Muscle layer of duodenum (tissue), 2 donors: Measurements from ENCODE around the gene TMEM143.
"Not testable (repeated sequence)": the region's sequence is repeated elsewhere in the genome, so short reads cannot be mapped to it uniquely, and the experiment has no call there.

ENCODE experiments used
- H3K27ac ChIP-seq: one replicate; pipeline ENCODE4 v1.7.0; 2013; ENCODE audit warnings: mild to moderate bottlenecking, low read length
- H3K27me3 ChIP-seq: one replicate; pipeline ENCODE4 v1.7.0; 2013; ENCODE audit warnings: low read depth, mild to moderate bottlenecking, control low read depth, low read length
- H3K36me3 ChIP-seq, 2 donors: one replicate each; pipeline ENCODE4 v1.7.0; 2013; ENCODE audit warnings: low read length in 2 of 2, control low read depth in 1 of 2, mild to moderate bottlenecking in 1 of 2; ENCODE audit not compliant: insufficient read depth in 2 of 2, control insufficient read depth in 1 of 2
- H3K4me1 ChIP-seq, 2 donors: one replicate each; pipeline ENCODE4 v1.7.0; 2013; ENCODE audit warnings: low read length in 2 of 2, mild to moderate bottlenecking in 2 of 2, control low read depth in 1 of 2, moderate library complexity in 1 of 2; ENCODE audit not compliant: insufficient read depth in 2 of 2, control insufficient read depth in 1 of 2
- H3K4me3 ChIP-seq, 2 donors: one replicate each; pipeline ENCODE4 v1.7.0; 2013; ENCODE audit warnings: low read length in 2 of 2, low read depth in 1 of 2, mild to moderate bottlenecking in 1 of 2
- H3K9me3 ChIP-seq, 2 donors: one replicate each; pipeline ENCODE4 v1.7.0; 2013; ENCODE audit warnings: low read length in 2 of 2, control low read depth in 1 of 2, mild to moderate bottlenecking in 1 of 2; ENCODE audit not compliant: control insufficient read depth in 1 of 2
- donor health status: healthy.

Gene TMEM143

GRCh38 chr19:48318286-48318987, 45.3 kb downstream of the TMEM143 start:
- H3K36me3 ChIP-seq: no peaks in the 10 kb centered on the region
- no peaks in the 10 kb centered on the region for H3K27me3 ChIP-seq
- H3K4me1 ChIP-seq: peaks cover 0 to 21% of the 10 kb centered on the region in 2 donors
- no peak overlapping the region for H3K4me3 ChIP-seq
- no peak overlapping the region for H3K27ac ChIP-seq
- H3K9me3 ChIP-seq: no peaks in the 10 kb centered on the region

GRCh38 chr19:48317708-48317960, 46.1 kb downstream of the TMEM143 start:
- not testable (repeated sequence) for H3K4me3 ChIP-seq, H3K27me3 ChIP-seq, H3K36me3 ChIP-seq, H3K27ac ChIP-seq, H3K9me3 ChIP-seq
- peaks cover 0 to 21% of the 10 kb centered on the region in 2 donors for H3K4me1 ChIP-seq

DNA sequence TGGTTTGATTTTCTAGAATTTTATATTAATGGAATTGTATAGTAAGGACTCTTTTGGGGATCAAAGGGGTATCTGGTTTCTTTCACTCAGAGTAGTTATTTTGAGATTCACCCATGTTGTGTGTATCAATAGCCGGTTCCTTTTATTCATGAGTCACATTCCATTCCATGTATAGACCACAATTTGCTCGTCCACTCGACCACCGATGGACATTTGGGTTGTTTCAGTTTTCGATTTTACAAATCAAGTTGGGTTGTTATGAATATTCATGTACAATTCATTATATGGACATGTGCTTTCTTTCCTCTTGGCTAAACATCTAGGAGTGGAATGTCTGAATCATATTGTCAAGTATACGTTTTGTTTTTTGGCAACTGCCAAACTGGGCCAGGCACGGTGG, 48.0 kb downstream of the TMEM143 start:
- no peaks in the 10 kb centered on the region for H3K36me3 ChIP-seq
- H3K4me3 ChIP-seq: no peak overlapping the region
- peaks cover 0 to 8% of the 10 kb centered on the region in 2 donors for H3K4me1 ChIP-seq
- no peak overlapping the region for H3K27ac ChIP-seq
- no peaks in the 10 kb centered on the region for H3K9me3 ChIP-seq
- no peaks in the 10 kb centered on the region for H3K27me3 ChIP-seq

DNA sequence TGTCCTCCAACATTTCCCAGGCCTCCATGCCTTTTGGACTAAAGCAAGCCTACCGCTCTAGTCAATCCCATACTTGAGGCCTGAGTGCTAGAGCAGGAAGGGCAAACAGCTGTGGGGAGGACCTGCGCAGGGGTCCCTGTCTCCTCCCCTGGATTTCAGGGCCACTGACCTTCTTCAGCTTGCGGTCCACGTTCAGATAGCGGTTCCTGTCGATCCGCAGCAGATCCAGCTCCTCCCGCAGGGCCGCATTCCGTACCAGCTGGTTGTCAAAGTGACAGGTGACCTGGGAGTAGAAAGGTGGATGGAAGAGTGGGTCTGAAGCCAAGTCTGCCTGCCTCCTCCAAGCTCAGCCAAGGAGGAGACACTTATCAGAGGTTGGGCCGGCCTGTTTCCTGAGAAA, 52.4 kb downstream of the TMEM143 start:
- H3K9me3 ChIP-seq: no peaks in the 10 kb centered on the region
- peaks cover 0 to 4% of the 10 kb centered on the region in 2 donors for H3K4me1 ChIP-seq
- H3K27me3 ChIP-seq: no peaks in the 10 kb centered on the region
- no peak overlapping the region for H3K4me3 ChIP-seq
- H3K36me3 ChIP-seq: no peaks in the 10 kb centered on the region
- H3K27ac ChIP-seq: no peak overlapping the region

DNA sequence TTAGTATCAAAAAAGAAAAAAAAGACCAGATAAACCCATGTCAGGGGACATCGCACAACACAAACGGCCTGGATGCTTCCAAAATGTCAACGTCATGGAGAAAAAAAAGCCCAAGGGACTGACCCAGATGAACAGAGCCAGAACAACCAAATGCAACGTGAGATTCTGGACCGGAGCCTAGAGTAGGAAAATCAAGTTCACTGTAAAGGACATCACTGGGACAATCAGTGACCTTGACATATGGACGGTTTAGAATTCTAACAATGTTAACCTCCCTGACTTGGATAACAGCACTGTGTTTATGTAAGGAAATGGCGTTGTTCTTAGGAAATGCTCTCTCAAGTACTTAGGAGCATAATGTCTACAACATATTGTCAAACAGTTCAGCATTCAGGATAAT, 53.5 kb downstream of the TMEM143 start:
- Histone ChIP-seq H3K9me3 (no peaks in the 10 kb centered on the region), H3K27ac (no peak overlapping the region), H3K27me3 (no peaks in the 10 kb centered on the region)

GRCh38 chr19:48309731-48310130, 54.0 kb downstream of the TMEM143 start:
- H3K36me3 ChIP-seq, H3K4me1 ChIP-seq, H3K27ac ChIP-seq, H3K9me3 ChIP-seq, H3K27me3 ChIP-seq, H3K4me3 ChIP-seq: not testable (repeated sequence)

More for the DNA sequence above, 53.5 kb downstream of the TMEM143 start:
- Histone ChIP-seq H3K4me1 (peaks cover 0 to 4% of the 10 kb centered on the region in 2 donors), H3K4me3 (no peak overlapping the region), H3K36me3 (no peaks in the 10 kb centered on the region)

- no peak overlapping the region for H3K4me3 ChIP-seq
- H3K4me1 ChIP-seq: peaks cover 0 to 4% of the 10 kb centered on the region in 2 donors
- no peaks in the 10 kb centered on the region for H3K9me3 ChIP-seq
- H3K27me3 ChIP-seq: no peaks in the 10 kb centered on the region
- no peaks in the 10 kb centered on the region for H3K36me3 ChIP-seq
- no peak overlapping the region for H3K27ac ChIP-seq
These were observed 54.8 kb downstream of the TMEM143 start for GRCh38 chr19:48308631-48309586.

DNA sequence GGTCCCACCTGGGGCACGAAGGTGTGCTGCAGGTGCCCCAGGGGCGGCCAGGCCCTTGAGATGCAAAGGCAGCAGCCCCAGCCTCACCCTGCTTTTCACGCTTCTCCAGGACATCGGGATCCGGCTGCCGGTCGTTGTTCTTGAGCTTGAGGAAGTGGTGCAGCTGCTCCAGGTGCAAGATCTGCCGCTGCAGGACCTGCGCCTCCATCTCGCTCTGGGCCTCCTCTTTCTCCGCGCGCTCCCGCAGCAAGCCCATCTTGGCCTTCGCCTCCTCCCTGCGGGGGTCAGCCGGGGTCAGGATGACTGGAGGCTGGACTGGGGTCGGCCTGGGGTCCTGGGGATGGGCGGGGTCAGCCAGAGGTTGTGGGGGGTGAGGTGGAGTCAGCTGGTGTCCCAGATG, 59.9 kb downstream of the TMEM143 start:
- H3K27me3 ChIP-seq: no peaks in the 10 kb centered on the region
- no peaks in the 10 kb centered on the region for H3K9me3 ChIP-seq
- no peaks in the 10 kb centered on the region for H3K36me3 ChIP-seq
- no peaks in the 10 kb centered on the region for H3K4me1 ChIP-seq
- no peak overlapping the region for H3K4me3 ChIP-seq
- H3K27ac ChIP-seq: no peak overlapping the region

- Histone ChIP-seq H3K9me3 (no peaks in the 10 kb centered on the region), H3K4me3 (no peak overlapping the region), H3K4me1 (no peaks in the 10 kb centered on the region), H3K27ac (no peak overlapping the region), H3K27me3 (no peaks in the 10 kb centered on the region), H3K36me3 (no peaks in the 10 kb centered on the region)
These were observed 60.4 kb downstream of the TMEM143 start for GRCh38 chr19:48303367-48303766.

GRCh38 chr19:48302600-48302959, 61.2 kb downstream of the TMEM143 start:
- Histone ChIP-seq H3K27ac (no peak overlapping the region), H3K4me1 (no peaks in the 10 kb centered on the region), H3K4me3 (no peak overlapping the region), H3K9me3 (no peaks in the 10 kb centered on the region), H3K27me3 (no peaks in the 10 kb centered on the region), H3K36me3 (no peaks in the 10 kb centered on the region)

DNA sequence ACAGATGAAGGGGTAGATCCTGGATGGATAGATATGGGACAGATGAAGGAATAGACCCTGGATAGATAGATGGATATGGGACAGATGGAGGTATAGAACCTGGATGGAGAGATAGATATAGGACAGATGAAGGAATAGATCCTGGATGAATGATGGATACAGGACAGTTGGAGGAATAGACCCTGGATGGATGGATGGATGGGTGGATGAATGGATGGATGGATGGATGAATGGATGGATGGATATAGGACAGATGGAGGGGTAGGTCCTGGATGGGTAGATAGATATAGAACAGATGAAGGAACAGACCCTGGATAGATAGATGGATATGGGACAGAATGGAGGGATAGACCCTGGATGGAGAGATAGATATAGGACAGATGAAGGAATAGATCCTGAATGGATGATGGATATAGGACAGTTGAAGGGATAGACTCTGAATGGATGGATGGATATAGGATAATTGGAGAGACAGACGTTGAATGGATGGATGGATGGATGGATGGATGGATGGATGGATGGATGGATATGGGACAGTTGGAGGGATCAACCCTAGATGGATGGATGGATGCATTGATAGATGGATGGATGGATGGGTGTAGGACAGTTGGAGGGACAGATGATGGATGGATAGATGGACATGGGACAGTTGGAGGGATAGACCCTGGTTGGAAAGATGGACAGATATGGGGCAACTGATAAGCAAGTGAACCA, 61.7 kb downstream of the TMEM143 start:
- no peaks in the 10 kb centered on the region for H3K27me3 ChIP-seq
- no peak overlapping the region for H3K4me3 ChIP-seq
- H3K4me1 ChIP-seq: no peaks in the 10 kb centered on the region
- no peaks in the 10 kb centered on the region for H3K9me3 ChIP-seq
- H3K27ac ChIP-seq: no peak overlapping the region
- H3K36me3 ChIP-seq: no peaks in the 10 kb centered on the region
